GM12873 (cell line): ENCODE results near the gene SPSB3.

Source experiments
- CTCF ChIP-seq: IDR thresholded peaks from 2 replicates; pipeline ENCODE4 v1.5.1; 2012; ENCODE audit warnings: low read depth, mild to moderate bottlenecking, moderate library complexity, low read length, control low read depth; ENCODE audit not compliant: insufficient read depth; ENCODE audit errors: missing control alignments

The SPSB3 gene

GRCh38 chr16:1825381-1825863, 43.1 kb upstream of the SPSB3 start:
- TF ChIP-seq CTCF: no peak

- peak; percentile 31 for TF ChIP-seq CTCF
Measured at GRCh38 chr16:1823821-1824220, 41.5 kb upstream of the SPSB3 start.

GRCh38 chr16:1822801-1823200, 40.4 kb upstream of the SPSB3 start:
- TF ChIP-seq CTCF: no peak

- no peak for TF ChIP-seq CTCF
Measured at GRCh38 chr16:1821861-1822611, 39.7 kb upstream of the SPSB3 start.

GRCh38 chr16:1820946-1821290, 38.5 kb upstream of the SPSB3 start:
- TF ChIP-seq CTCF: no peak

- TF ChIP-seq CTCF: no peak
Measured at GRCh38 chr16:1820096-1820945, 38.0 kb upstream of the SPSB3 start.

- no peak for TF ChIP-seq CTCF
Measured at GRCh38 chr16:1819611-1820010, 37.2 kb upstream of the SPSB3 start.
